ENCODE measurements around the gene ENDOV. TPM values are rescaled to one million over a fixed set of nuclear protein-coding genes. Genes with fewer than 3 reads are reported as not detected.

Gene ENDOV
- total RNA-seq, 1 experiment from 2014 or later, result 45.6 TPM

GRCh38 chr17:80439499-80439898, 24.5 kb downstream of the ENDOV start (continued):
- TF ChIP-seq CTCF (IDR thresholded peaks at IDR 0.05 in 2 of 3, conservative IDR thresholded peaks at IDR 0.05 in 1 of 3; ENCODE audit: borderline replicate concordance in 1 of 3, insufficient read depth in 1 of 3, low read depth in 2 of 3, low read length in 2 of 3) (no peak), RAD21 (IDR thresholded peaks at IDR 0.05; ENCODE audit: low read depth) (no peak), ZFX (IDR thresholded peaks at IDR 0.05) (no peak)

- ATAC-seq (peak; percentile 68), DNase-seq (ENCODE audit: low read depth, low spot score) (no peak)
- H3K79me2 ChIP-seq (ENCODE audit: insufficient read depth, low read length), result no peaks in the 10 kb centered on the region
- TF ChIP-seq EZH2phosphoT487 (IDR thresholded peaks at IDR 0.05; ENCODE audit: borderline replicate concordance) (no peak), REST (IDR thresholded peaks at IDR 0.05; ENCODE audit: low read depth) (peak; percentile 97)
- ChIA-PET POLR2A (no interaction called here), RAD21 (ENCODE audit: low non-redundant PET in 1 of 2, low total read pairs in 2 of 2, uncharacterized antibody in 2 of 2, unreplicated experiment in 2 of 2) (no interaction called here), CTCF (no interaction called here)
- no peaks in the 10 kb centered on the region for H3K4me1 ChIP-seq (ENCODE audit: control insufficient read depth in 1 of 2, insufficient read depth in 2 of 2, low read length in 2 of 2)
- H3K9me3 ChIP-seq (ENCODE audit: control insufficient read depth in 1 of 2, insufficient read depth in 1 of 2, low read depth in 1 of 2, low read length in 2 of 2), result no peaks in the 10 kb centered on the region
- BruUV-seq (replicated peaks), result no TSS peak
- no peak overlapping the region for H3K4me3 ChIP-seq (replicated peaks in 1 of 2; ENCODE audit: low read depth in 1 of 2, low read length in 2 of 2)
- H4K20me1 ChIP-seq (ENCODE audit: insufficient read depth), result no peaks in the 10 kb centered on the region
- no peaks in the 10 kb centered on the region for H3K9me2 ChIP-seq (ENCODE audit: insufficient read depth)
- no peak overlapping the region for H3K4me2 ChIP-seq (ENCODE audit: low read length)
- no peaks in the 10 kb centered on the region for H3K36me3 ChIP-seq (ENCODE audit: control insufficient read depth in 1 of 2, insufficient read depth in 2 of 2, low read length in 2 of 2)
- H3K27ac ChIP-seq (ENCODE audit: low read depth, low read length), result no peak overlapping the region
- intact Hi-C loops (cut with micrococcal nuclease), result no loop called here
- no peak overlapping the region for H3K9ac ChIP-seq (ENCODE audit: low read length)
- H2AFZ ChIP-seq (ENCODE audit: low read depth, low read length, poor library complexity, severe bottlenecking), result no peak overlapping the region
- peaks cover 6% of the 10 kb centered on the region; the same call in 1 of the 2 replicates for H3K27me3 ChIP-seq (ENCODE audit: insufficient read depth, low read length)
Observed at GRCh38 chr17:80441133-80441578, 26.2 kb downstream of the ENDOV start.

Data from HCT116 (cell line).